ENCODE data around the gene MRPL52.

Gene MRPL52

GRCh38 chr14:22846811-22847307, 17.2 kb downstream of the MRPL52 start:
- H3K4me3 ChIP-seq (ENCODE audit: low read depth in 1 of 2, low read length in 2 of 2) = no peak overlapping the region
- H3K9ac ChIP-seq (ENCODE audit: low read depth, low read length) = no peak overlapping the region
- no peak overlapping the region for H3K4me2 ChIP-seq (ENCODE audit: insufficient read depth, low read length)
- no peak overlapping the region for H3K27ac ChIP-seq (ENCODE audit: low read length)
- TF ChIP-seq CTCF (IDR thresholded peaks at IDR 0.05; ENCODE audit: borderline replicate concordance, extremely low read depth, low read length, poor library complexity, severe bottlenecking) (no peak), EZH2 (IDR thresholded peaks at IDR 0.05; ENCODE audit: borderline replicate concordance, low read depth, low read length, severe bottlenecking) (no peak)
- peaks cover 30% of the 10 kb centered on the region for H3K27me3 ChIP-seq (ENCODE audit: insufficient read depth, low read length, poor library complexity)
- no peak overlapping the region for H2AFZ ChIP-seq (ENCODE audit: low read depth, low read length)
- H3K9me3 ChIP-seq (ENCODE audit: insufficient read depth, low read length, severe bottlenecking) = no peaks in the 10 kb centered on the region
- H3K36me3 ChIP-seq (ENCODE audit: insufficient read depth, low read length) = no peaks in the 10 kb centered on the region
- no peaks in the 10 kb centered on the region for H3K4me1 ChIP-seq (ENCODE audit: insufficient read depth, low read length)
- no peaks in the 10 kb centered on the region for H3K79me2 ChIP-seq (ENCODE audit: insufficient read depth, low read length)
- H4K20me1 ChIP-seq (ENCODE audit: insufficient read depth, low read length) = peaks cover 16% of the 10 kb centered on the region
- ATAC-seq (ENCODE audit: insufficient read depth, low read depth) = no peak
- no peak for DNase-seq

GRCh38 chr14:22847661-22848341, 18.1 kb downstream of the MRPL52 start:
- no peak for ATAC-seq (ENCODE audit: insufficient read depth, low read depth)
- Histone ChIP-seq H3K9me3 (ENCODE audit: insufficient read depth, low read length, severe bottlenecking) (no peaks in the 10 kb centered on the region), H3K27ac (ENCODE audit: low read length) (no peak overlapping the region), H3K36me3 (ENCODE audit: insufficient read depth, low read length) (no peaks in the 10 kb centered on the region), H3K4me1 (ENCODE audit: insufficient read depth, low read length) (peaks cover under 1% of the 10 kb centered on the region; the same call in 1 of the 2 replicates), H3K9ac (ENCODE audit: low read depth, low read length) (no peak overlapping the region), H3K79me2 (ENCODE audit: insufficient read depth, low read length) (no peaks in the 10 kb centered on the region), H4K20me1 (ENCODE audit: insufficient read depth, low read length) (peaks cover 16% of the 10 kb centered on the region), H3K27me3 (ENCODE audit: insufficient read depth, low read length, poor library complexity) (peaks cover 22% of the 10 kb centered on the region), H2AFZ (ENCODE audit: low read depth, low read length) (no peak overlapping the region), H3K4me2 (ENCODE audit: insufficient read depth, low read length) (no peak overlapping the region), H3K4me3 (ENCODE audit: low read depth in 1 of 2, low read length in 2 of 2) (no peak overlapping the region)
- no peak for DNase-seq
- TF ChIP-seq CTCF (IDR thresholded peaks at IDR 0.05; ENCODE audit: borderline replicate concordance, extremely low read depth, low read length, poor library complexity, severe bottlenecking) (peak; percentile 17), EZH2 (IDR thresholded peaks at IDR 0.05; ENCODE audit: borderline replicate concordance, low read depth, low read length, severe bottlenecking) (no peak)

GRCh38 chr14:22848351-22849164, 18.9 kb downstream of the MRPL52 start:
- Histone ChIP-seq H2AFZ (ENCODE audit: low read depth, low read length) (no peak overlapping the region), H3K27ac (ENCODE audit: low read length) (no peak overlapping the region), H3K27me3 (ENCODE audit: insufficient read depth, low read length, poor library complexity) (peaks cover 20% of the 10 kb centered on the region), H3K9ac (ENCODE audit: low read depth, low read length) (no peak overlapping the region), H3K36me3 (ENCODE audit: insufficient read depth, low read length) (no peaks in the 10 kb centered on the region), H3K4me3 (ENCODE audit: low read depth in 1 of 2, low read length in 2 of 2) (no peak overlapping the region), H4K20me1 (ENCODE audit: insufficient read depth, low read length) (peaks cover 16% of the 10 kb centered on the region), H3K9me3 (ENCODE audit: insufficient read depth, low read length, severe bottlenecking) (no peaks in the 10 kb centered on the region), H3K4me2 (ENCODE audit: insufficient read depth, low read length) (no peak overlapping the region), H3K79me2 (ENCODE audit: insufficient read depth, low read length) (no peaks in the 10 kb centered on the region), H3K4me1 (ENCODE audit: insufficient read depth, low read length) (peaks cover 8% of the 10 kb centered on the region)
- TF ChIP-seq CTCF (IDR thresholded peaks at IDR 0.05; ENCODE audit: borderline replicate concordance, extremely low read depth, low read length, poor library complexity, severe bottlenecking) (no peak), EZH2 (IDR thresholded peaks at IDR 0.05; ENCODE audit: borderline replicate concordance, low read depth, low read length, severe bottlenecking) (no peak)
- DNase-seq (no peak), ATAC-seq (ENCODE audit: insufficient read depth, low read depth) (no peak)
